NCI-H2029 treated with DMSO at 0.1 percent for 48 hours (cell line): ENCODE results near the gene HLA-E.
"Not testable (repeated sequence)": the region's sequence is repeated elsewhere in the genome, so short reads cannot be mapped to it uniquely, and the experiment has no call there.

Experiments used
- DNase-seq: peaks from one replicate; lab custom pipeline; 2025; lab: John Stamatoyannopoulos, UW

HLA-E gene

GRCh38 chr6:30481211-30481964, 7.9 kb upstream of the HLA-E start:
- DNase-seq, result no peak

GRCh38 chr6:30481965-30482644, 7.2 kb upstream of the HLA-E start:
- DNase-seq, result peak; percentile 13

- DNase-seq, result peak; percentile 28
Measured at GRCh38 chr6:30483677-30484279, 5.5 kb upstream of the HLA-E start.

- no peak for DNase-seq
Measured at GRCh38 chr6:30485236-30485635, 4.1 kb upstream of the HLA-E start.

- DNase-seq, result no peak
Measured at GRCh38 chr6:30487926-30488325, 1.4 kb upstream of the HLA-E start.

- not testable (repeated sequence) for DNase-seq
Measured at GRCh38 chr6:30488697-30489080, 620 bp upstream of the HLA-E start.

GRCh38 chr6:30490026-30490876, 942 bp downstream of the HLA-E start:
- no peak for DNase-seq

- not testable (repeated sequence) for DNase-seq
Measured at GRCh38 chr6:30491291-30491953, 2.1 kb downstream of the HLA-E start.

- no peak for DNase-seq
Measured at GRCh38 chr6:30491991-30492952, 3.0 kb downstream of the HLA-E start.

- no peak for DNase-seq
Measured at GRCh38 chr6:30493643-30494250, 4.4 kb downstream of the HLA-E start.

GRCh38 chr6:30494291-30494861, 5.1 kb downstream of the HLA-E start:
- no peak for DNase-seq

- not testable (repeated sequence) for DNase-seq
Measured at GRCh38 chr6:30495060-30495459, 5.8 kb downstream of the HLA-E start.

- DNase-seq, result no peak
Measured at GRCh38 chr6:30495993-30496392, 6.7 kb downstream of the HLA-E start.

GRCh38 chr6:30497261-30497599, 7.9 kb downstream of the HLA-E start:
- DNase-seq, result not testable (repeated sequence)

- DNase-seq, result no peak
Measured at GRCh38 chr6:30497714-30498113, 8.4 kb downstream of the HLA-E start.

- not testable (repeated sequence) for DNase-seq
Measured at GRCh38 chr6:30498705-30499104, 9.4 kb downstream of the HLA-E start.

GRCh38 chr6:30500421-30501355, 11.4 kb downstream of the HLA-E start:
- no peak for DNase-seq
